H9 (cell line): ENCODE measurements around the gene MSI2. TPM values are rescaled to one million over a fixed set of nuclear protein-coding genes. Genes with fewer than 3 reads are reported as not detected.

ENCODE experiments used
- DNase-seq: peaks from one replicate; pipeline ENCODE4 v3.0.0-alpha.2; 2017
- H2AFZ ChIP-seq: one replicate; pipeline ENCODE4 v1.6.1; 2013; ENCODE audit warnings: mild to moderate bottlenecking, low read length, control low read depth, moderate library complexity
- H2AK5ac ChIP-seq: 2 replicates; pipeline ENCODE4 v1.6.1; 2013; ENCODE audit warnings: low read length, control low read depth, mixed read lengths; ENCODE audit not compliant: insufficient read length
- H2BK120ac ChIP-seq: one replicate; pipeline ENCODE4 v1.6.1; 2013; ENCODE audit warnings: low read depth, mild to moderate bottlenecking, low read length, control low read depth, inconsistent platforms; ENCODE audit not compliant: poor library complexity, severe bottlenecking
- H2BK12ac ChIP-seq: 2 replicates; pipeline ENCODE4 v1.6.1; 2013; ENCODE audit warnings: low read length, control low read depth, mixed read lengths, low read depth; ENCODE audit not compliant: insufficient read length
- H2BK15ac ChIP-seq: 2 replicates; pipeline ENCODE4 v1.6.1; 2013; ENCODE audit warnings: low read depth, low read length, control low read depth
- H2BK20ac ChIP-seq: one replicate; pipeline ENCODE4 v1.6.1; 2013; ENCODE audit warnings: low read depth, mild to moderate bottlenecking, low read length, control low read depth, inconsistent platforms; ENCODE audit not compliant: poor library complexity, severe bottlenecking
- H2BK5ac ChIP-seq: 2 replicates; pipeline ENCODE4 v1.6.1; 2013; ENCODE audit warnings: low read length, control low read depth, mixed read lengths; ENCODE audit not compliant: insufficient read length
- H3K14ac ChIP-seq: 2 replicates; pipeline ENCODE4 v1.6.1; 2013; ENCODE audit warnings: low read length, control low read depth; ENCODE audit not compliant: insufficient read depth
- H3K18ac ChIP-seq: 2 replicates; pipeline ENCODE4 v1.6.1; 2013; ENCODE audit warnings: low read depth, mild to moderate bottlenecking, mixed read lengths, low read length, control low read depth; ENCODE audit not compliant: insufficient read length
- H3K23ac ChIP-seq: 2 replicates; pipeline ENCODE4 v1.6.1; 2013; ENCODE audit warnings: low read length, control low read depth, mixed read lengths, low read depth; ENCODE audit not compliant: insufficient read length
- H3K23me2 ChIP-seq: 2 replicates; pipeline ENCODE4 v1.6.1; 2013; ENCODE audit warnings: low read depth, mild to moderate bottlenecking, mixed read lengths, low read length, control low read depth; ENCODE audit not compliant: insufficient read length, poor library complexity, severe bottlenecking
- H3K27ac ChIP-seq: 2 replicates; pipeline ENCODE4 v1.5.1; 2013; ENCODE audit warnings: low read length, control low read depth, mixed read lengths, low read depth; ENCODE audit not compliant: insufficient read length
- H3K27me3 ChIP-seq: 2 replicates; pipeline ENCODE4 v1.6.1; 2013; ENCODE audit warnings: low read length, control low read depth, inconsistent platforms; ENCODE audit not compliant: insufficient read depth
- H3K4ac ChIP-seq: 2 replicates; pipeline ENCODE4 v1.6.1; 2013; ENCODE audit warnings: low read depth, mild to moderate bottlenecking, control low read depth, inconsistent platforms, low read length, moderate library complexity
- H3K4me1 ChIP-seq: 2 replicates; pipeline ENCODE4 v1.6.1; 2013; ENCODE audit warnings: low read length, control low read depth, inconsistent platforms; ENCODE audit not compliant: insufficient read depth
- H3K4me2 ChIP-seq: 2 replicates; pipeline ENCODE4 v1.6.1; 2013; ENCODE audit warnings: low read length, control low read depth, mixed read lengths; ENCODE audit not compliant: insufficient read length, insufficient read depth
- H3K56ac ChIP-seq: 2 replicates; pipeline ENCODE4 v1.6.1; 2013; ENCODE audit warnings: low read depth, mild to moderate bottlenecking, mixed read lengths, low read length, control low read depth; ENCODE audit not compliant: insufficient read length
- H3K79me1 ChIP-seq: 2 replicates; pipeline ENCODE4 v1.6.1; 2013; ENCODE audit warnings: low read depth, mild to moderate bottlenecking, moderate library complexity, low read length, control low read depth, inconsistent platforms; ENCODE audit not compliant: insufficient read depth, poor library complexity, severe bottlenecking
- H3K79me2 ChIP-seq: 2 replicates; pipeline ENCODE4 v1.6.1; 2013; ENCODE audit warnings: low read length, control low read depth, inconsistent platforms; ENCODE audit not compliant: insufficient read depth
- H3K9ac ChIP-seq: 2 replicates; pipeline ENCODE4 v1.6.1; 2013; ENCODE audit warnings: low read length, control low read depth, mixed read lengths; ENCODE audit not compliant: insufficient read length; ENCODE audit errors: extremely low read depth
- H3K9me3 ChIP-seq: one replicate; pipeline ENCODE4 v1.6.1; 2013; ENCODE audit warnings: low read depth, low read length, inconsistent platforms; ENCODE audit not compliant: control insufficient read depth
- H3T11ph ChIP-seq: one replicate; pipeline ENCODE4 v1.6.1; 2013; ENCODE audit warnings: mild to moderate bottlenecking, low read length, control low read depth, inconsistent platforms
- H4K20me1 ChIP-seq: one replicate; pipeline ENCODE4 v1.6.1; 2013; ENCODE audit not compliant: control insufficient read depth, insufficient read length, insufficient read depth
- H4K5ac ChIP-seq: 2 replicates; pipeline ENCODE4 v1.6.1; 2013; ENCODE audit warnings: low read depth, mild to moderate bottlenecking, mixed read lengths, low read length, control low read depth; ENCODE audit not compliant: insufficient read length
- H4K8ac ChIP-seq: replicated peaks from 2 replicates; pipeline ENCODE4 v1.6.1; 2013; ENCODE audit warnings: low read length, control low read depth, mixed read lengths, low read depth; ENCODE audit not compliant: insufficient read length
- H4K91ac ChIP-seq: 2 replicates; pipeline ENCODE4 v1.6.1; 2013; ENCODE audit warnings: low read depth, mild to moderate bottlenecking, moderate library complexity, mixed read lengths, low read length, control low read depth; ENCODE audit not compliant: insufficient read length
- H3K27ac Mint-ChIP-seq, 3 experiments: 2 replicates in 2 of 3; 3 replicates in 1 of 3; pipeline ENCODE4 v1.8.0; 2020 to 2021; ENCODE audit warnings: mixed read lengths in 3 of 3, mild to moderate bottlenecking in 1 of 3, moderate library complexity in 1 of 3
- H3K27me3 Mint-ChIP-seq: 2 replicates; pipeline ENCODE4 v1.8.0; 2021; ENCODE audit warnings: low read depth, mild to moderate bottlenecking, moderate library complexity, mixed read lengths
- H3K36me3 Mint-ChIP-seq, 3 experiments: 2 replicates in 2 of 3; 3 replicates in 1 of 3; pipeline ENCODE4 v1.8.0; 2020 to 2021; ENCODE audit warnings: low read depth in 3 of 3, mixed read lengths in 3 of 3; ENCODE audit not compliant: insufficient read depth in 1 of 3
- H3K4me1 Mint-ChIP-seq, 2 experiments: 2 replicates each; pipeline ENCODE4 v1.8.0; 2020; ENCODE audit warnings: mixed read lengths in 2 of 2
- H3K4me3 Mint-ChIP-seq, 2 experiments: 2 replicates in 1 of 2; 3 replicates in 1 of 2; pipeline ENCODE4 v1.8.0; 2020 to 2021; ENCODE audit warnings: mild to moderate bottlenecking in 2 of 2, mixed read lengths in 2 of 2, moderate library complexity in 1 of 2
- H3K9me3 Mint-ChIP-seq, 2 experiments: 2 replicates in 1 of 2; 3 replicates in 1 of 2; pipeline ENCODE4 v1.8.0; 2020; ENCODE audit warnings: mild to moderate bottlenecking in 2 of 2, mixed read lengths in 2 of 2, moderate library complexity in 1 of 2
- CTCF ChIP-seq: fragments of 200-600 bp; sonication (generic); conservative IDR thresholded peaks from 3 replicates; pipeline ENCODE4 v1.8.0; 2021; ENCODE audit warnings: antibody characterized with exemption, mild to moderate bottlenecking
- WGBS: extraction: QIAGEN DNeasy Blood & Tissue Kit; methylation state at CpG from one replicate; pipeline ENCODE4 v1.1.7; 2013; ENCODE audit warnings: missing lambda C conversion rate, low lambda C conversion rate, mixed read lengths; ENCODE audit not compliant: insufficient read length; ENCODE audit errors: extremely low coverage; 5-methylcytosine and 5-hydroxymethylcytosine counted together
- total RNA-seq: library from RNA; stranded (reverse); gene quantifications from 2 replicates; pipeline ENCODE4 v1.2.1, GENCODE V29; 2021

MSI2 gene
- total RNA-seq, 1 experiment from 2014 or later, result 98.5 TPM

- Histone ChIP-seq H3K79me1 (no peaks in the 10 kb centered on the region), H3K27ac (no peak overlapping the region), H4K8ac (no peak overlapping the region), H3K79me2 (no peaks in the 10 kb centered on the region), H4K91ac (no peak overlapping the region), H3K4me2 (no peak overlapping the region), H4K20me1 (no peaks in the 10 kb centered on the region), H3K56ac (no peak overlapping the region), H2BK120ac (no peak overlapping the region), H3K14ac (no peak overlapping the region), H3K18ac (no peak overlapping the region), H3K27me3 (no peaks in the 10 kb centered on the region), H2BK12ac (no peak overlapping the region), H3K23me2 (no peaks in the 10 kb centered on the region), H3K23ac (no peak overlapping the region), H2BK5ac (no peak overlapping the region), H3T11ph (no peak overlapping the region), H3K9me3 (no peaks in the 10 kb centered on the region), H2BK15ac (no peak overlapping the region), H4K5ac (no peak overlapping the region), H3K4me1 (peaks cover 3% of the 10 kb centered on the region; the same call in 1 of the 2 replicates), H2AFZ (no peak overlapping the region), H3K9ac (no peak overlapping the region), H2BK20ac (no peak overlapping the region), H2AK5ac (no peak overlapping the region), H3K4ac (no peak overlapping the region)
- Mint-ChIP-seq H3K27me3 (no peaks in the 10 kb centered on the region), H3K4me3 (no peak overlapping the region), H3K9me3 (no peaks in the 10 kb centered on the region), H3K36me3 (peaks cover 0 to 8% (median 0%) of the 10 kb centered on the region in 3 experiments; a peak in 1 of 7 replicates), H3K4me1 (peaks cover 33 to 51% of the 10 kb centered on the region in 2 experiments), H3K27ac (no peak overlapping the region)
- no peak for DNase-seq
- no CpG with 5 or more reads among the region's 3 CpGs for WGBS
- TF ChIP-seq CTCF, result no peak
These were observed 412.0 kb downstream of the MSI2 start for GRCh38 chr17:57668332-57668731.
